NB4 (cell line): ENCODE measurements around the gene GSK3A.

Experiments used
- DNase-seq: peaks from one replicate; pipeline ENCODE4 v3.0.0; 2010; ENCODE audit warnings: low read depth
- H3K4me3 ChIP-seq: one replicate; pipeline ENCODE4 v1.5.1; 2011; ENCODE audit warnings: mild to moderate bottlenecking, low read depth, low read length, moderate library complexity
- MYC ChIP-seq: IDR thresholded peaks from 2 replicates; pipeline ENCODE4 v1.6.1; 2011; ENCODE audit warnings: low read depth, low read length
- POLR2A ChIP-seq: IDR thresholded peaks from 2 replicates; pipeline ENCODE4 v1.6.1; 2011; ENCODE audit warnings: mild to moderate bottlenecking; ENCODE audit not compliant: insufficient read length; ENCODE audit errors: extremely low read depth
- TF ChIP-seq, protein P1 (sequence below): IDR thresholded peaks from one replicate; pipeline ENCODE4 v1.5.1; 2012; ENCODE audit warnings: low read depth, low read length
- TF ChIP-seq, protein P2 (sequence below): IDR thresholded peaks from 2 replicates; pipeline ENCODE4 v1.6.1; 2011; ENCODE audit warnings: low read depth, low read length

Gene GSK3A

DNA sequence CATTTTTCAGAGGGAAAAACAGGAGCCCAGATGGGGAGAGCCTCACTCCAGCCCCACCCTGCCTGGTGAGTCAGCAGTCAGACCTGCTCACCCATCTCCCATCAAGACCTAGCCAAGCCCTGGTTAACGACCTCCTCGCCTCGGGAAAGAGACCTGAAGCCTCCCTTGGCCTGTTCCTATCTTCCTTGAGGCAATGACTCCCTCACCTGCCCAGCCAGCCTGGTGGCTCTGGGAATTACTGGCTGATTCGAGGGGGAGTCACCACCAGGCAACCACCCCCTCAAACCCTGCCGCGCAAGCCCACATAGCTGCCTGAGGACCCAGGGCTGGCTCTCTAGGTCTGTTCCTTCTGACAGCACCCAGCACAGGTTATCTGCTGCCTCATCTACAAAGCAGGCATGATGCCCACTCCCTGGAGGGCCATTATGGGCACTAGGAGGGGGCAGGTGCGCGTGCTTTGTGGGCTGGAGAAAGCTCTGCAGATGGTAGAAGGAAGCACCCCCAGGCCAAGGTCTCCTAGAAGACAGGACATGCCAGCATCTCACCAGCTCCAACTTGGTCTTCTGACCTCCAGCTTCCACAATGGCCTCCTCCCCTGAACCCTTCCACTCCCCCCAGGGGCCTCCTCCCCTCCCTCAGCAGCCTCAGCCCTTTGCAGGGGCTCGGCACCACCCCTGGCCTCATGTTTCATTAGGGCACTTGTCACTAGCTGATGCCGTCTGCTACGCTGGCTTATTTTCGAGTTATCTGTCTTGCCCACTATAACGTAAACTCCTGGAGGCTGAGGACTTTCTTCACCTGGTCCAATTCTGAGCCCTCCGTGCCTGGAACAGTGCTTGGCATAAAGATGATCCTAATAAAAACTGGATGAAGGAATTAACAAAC is 35.3 kb downstream of the GSK3A start:
- TF ChIP-seq, protein P1, sequence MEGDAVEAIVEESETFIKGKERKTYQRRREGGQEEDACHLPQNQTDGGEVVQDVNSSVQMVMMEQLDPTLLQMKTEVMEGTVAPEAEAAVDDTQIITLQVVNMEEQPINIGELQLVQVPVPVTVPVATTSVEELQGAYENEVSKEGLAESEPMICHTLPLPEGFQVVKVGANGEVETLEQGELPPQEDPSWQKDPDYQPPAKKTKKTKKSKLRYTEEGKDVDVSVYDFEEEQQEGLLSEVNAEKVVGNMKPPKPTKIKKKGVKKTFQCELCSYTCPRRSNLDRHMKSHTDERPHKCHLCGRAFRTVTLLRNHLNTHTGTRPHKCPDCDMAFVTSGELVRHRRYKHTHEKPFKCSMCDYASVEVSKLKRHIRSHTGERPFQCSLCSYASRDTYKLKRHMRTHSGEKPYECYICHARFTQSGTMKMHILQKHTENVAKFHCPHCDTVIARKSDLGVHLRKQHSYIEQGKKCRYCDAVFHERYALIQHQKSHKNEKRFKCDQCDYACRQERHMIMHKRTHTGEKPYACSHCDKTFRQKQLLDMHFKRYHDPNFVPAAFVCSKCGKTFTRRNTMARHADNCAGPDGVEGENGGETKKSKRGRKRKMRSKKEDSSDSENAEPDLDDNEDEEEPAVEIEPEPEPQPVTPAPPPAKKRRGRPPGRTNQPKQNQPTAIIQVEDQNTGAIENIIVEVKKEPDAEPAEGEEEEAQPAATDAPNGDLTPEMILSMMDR = no peak
- no peak for TF ChIP-seq MYC
- TF ChIP-seq POLR2A = no peak
- TF ChIP-seq, protein P2, sequence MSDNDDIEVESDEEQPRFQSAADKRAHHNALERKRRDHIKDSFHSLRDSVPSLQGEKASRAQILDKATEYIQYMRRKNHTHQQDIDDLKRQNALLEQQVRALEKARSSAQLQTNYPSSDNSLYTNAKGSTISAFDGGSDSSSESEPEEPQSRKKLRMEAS = no peak
- peak; percentile 77 for DNase-seq

DNA sequence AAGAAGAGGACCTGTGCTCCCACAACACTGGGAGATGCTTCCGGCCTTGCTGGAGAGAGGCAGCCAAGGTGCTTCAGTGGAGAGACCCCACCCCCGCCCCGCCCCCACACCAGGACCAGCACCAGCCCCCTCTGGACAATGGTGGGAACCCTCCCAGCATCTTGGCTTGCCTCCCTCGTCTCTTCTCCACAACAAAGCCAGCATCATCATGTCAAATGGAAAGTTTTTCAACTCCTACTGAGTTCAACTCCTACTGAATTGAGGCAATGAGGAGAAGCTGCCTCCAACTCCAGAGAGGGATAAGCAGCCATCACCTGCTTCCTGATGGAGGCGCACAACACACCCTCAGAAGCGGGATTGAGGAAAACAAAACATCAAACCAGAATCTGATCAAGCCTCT is 37.7 kb downstream of the GSK3A start:
- DNase-seq = no peak
- H3K4me3 ChIP-seq = no peak overlapping the region
- TF ChIP-seq POLR2A = no peak
- no peak for TF ChIP-seq MYC
- TF ChIP-seq, protein P1 = no peak
- TF ChIP-seq, protein P2 = no peak

More for the DNA sequence above, 35.3 kb downstream of the GSK3A start:
- peak overlapping the region; percentile 23 for H3K4me3 ChIP-seq

DNA sequence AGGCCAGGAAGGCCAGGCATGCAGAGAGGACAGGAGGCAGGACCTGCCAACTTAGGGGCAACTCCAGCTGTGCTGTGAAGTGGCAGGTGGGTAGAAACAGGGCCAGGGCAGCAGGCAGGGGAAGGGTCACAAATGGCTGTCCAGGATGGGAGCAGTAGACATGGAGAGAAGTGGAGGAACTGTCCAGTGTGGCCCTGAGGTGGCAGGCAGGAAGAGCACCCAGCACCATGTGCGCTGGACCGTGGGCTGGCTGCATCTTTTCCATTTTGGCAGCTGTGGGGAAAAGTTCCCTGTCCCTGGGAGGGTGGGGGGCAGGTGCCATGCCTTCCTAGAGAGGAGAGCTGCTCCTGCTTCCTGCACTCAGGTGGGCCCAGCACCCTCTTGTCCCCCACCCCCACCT is 38.7 kb downstream of the GSK3A start:
- TF ChIP-seq, protein P2 = no peak
- TF ChIP-seq, protein P1 = no peak
- TF ChIP-seq MYC = no peak
- no peak for TF ChIP-seq POLR2A
- no peak for DNase-seq
- H3K4me3 ChIP-seq = no peak overlapping the region

DNA sequence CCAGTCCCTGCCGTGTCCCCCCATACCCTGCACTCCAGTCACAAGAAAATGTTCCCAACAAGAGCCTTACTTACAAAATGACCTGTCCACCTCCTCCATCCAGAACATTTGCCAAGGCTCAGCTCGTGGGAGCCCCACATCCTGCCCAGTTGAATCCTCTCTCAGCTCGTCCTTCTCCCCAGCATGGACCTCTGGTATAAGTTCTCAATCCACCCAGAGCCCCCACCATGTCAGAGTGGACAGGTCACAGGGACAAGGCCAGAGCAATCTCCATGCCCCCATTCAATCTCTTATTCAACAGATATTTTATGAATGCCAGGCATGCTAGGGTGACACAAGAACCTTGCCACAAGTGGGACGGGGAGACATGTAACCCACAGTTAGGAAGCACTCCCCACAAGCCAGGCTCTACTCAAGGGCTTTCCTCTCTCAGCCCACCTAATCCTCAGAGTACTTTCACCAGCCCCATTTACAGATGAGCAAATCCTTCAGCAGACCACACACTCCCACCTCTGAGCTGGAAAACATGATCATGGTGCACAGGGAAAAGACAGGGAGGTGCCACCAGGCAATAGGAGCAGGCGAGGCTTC is 40.0 kb downstream of the GSK3A start:
- H3K4me3 ChIP-seq = peak overlapping the region; percentile 28
- DNase-seq = peak; percentile 45
- TF ChIP-seq, protein P2 = no peak
- no peak for TF ChIP-seq POLR2A
- TF ChIP-seq MYC = no peak
- TF ChIP-seq, protein P1 = no peak

DNA sequence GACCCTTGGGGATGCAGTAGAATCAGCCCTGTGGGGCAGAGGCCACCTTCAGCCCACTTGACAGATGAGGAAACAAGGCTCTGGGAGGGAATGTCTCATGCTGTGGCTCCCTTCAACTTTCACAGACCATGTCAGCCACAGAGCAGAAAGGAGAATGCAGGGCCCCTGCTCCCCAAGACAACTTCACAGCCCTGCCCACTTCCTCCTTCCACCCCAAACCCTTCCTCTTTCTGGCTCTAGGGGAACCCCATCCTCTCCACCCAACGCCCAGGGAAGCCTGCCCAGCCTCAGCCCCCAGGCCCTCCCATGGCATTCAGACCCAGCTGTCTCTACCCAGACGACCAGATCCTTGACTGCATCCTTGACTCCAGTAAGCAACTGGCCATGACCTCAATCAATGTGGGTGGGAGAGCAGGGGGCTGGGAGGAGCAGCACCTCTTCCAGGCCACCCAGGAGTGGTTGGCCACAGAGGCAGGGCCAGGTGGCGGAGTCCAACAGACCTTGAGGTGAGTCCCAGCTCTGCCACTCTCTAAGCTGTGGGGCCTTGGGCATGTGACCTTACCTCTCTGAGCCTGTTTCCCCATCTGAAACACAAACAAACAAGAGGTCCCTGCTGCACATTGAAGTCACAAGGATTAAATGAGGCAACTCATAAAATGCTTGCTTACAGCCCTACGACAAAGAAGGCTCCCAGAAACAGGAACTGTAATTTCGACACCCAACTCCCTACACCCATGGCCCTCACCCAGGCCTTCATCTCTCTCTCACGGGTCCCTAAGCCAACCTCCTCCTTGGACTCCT is 40.7 kb downstream of the GSK3A start:
- TF ChIP-seq, protein P2 = peak; percentile 46
- TF ChIP-seq, protein P1 = no peak
- TF ChIP-seq POLR2A (no peak), MYC (peak; percentile 69)
- peak overlapping the region; percentile 37 for H3K4me3 ChIP-seq
- peak; percentile 88 for DNase-seq
